H1 (cell line): Measurements from ENCODE around the gene DENND4A. TPM values are rescaled to one million over a fixed set of nuclear protein-coding genes. Genes with fewer than 3 reads are reported as not detected.

Source experiments
- polyA plus RNA-seq, 7 experiments: library from polyadenylated mRNA; depleted of rRNA in 3 of 7; stranded (reverse) in 5 of 7; unstranded in 2 of 7; fragments of >200 nt in 5 of 7; fragments of 200-250 nt in 2 of 7; gene quantifications; 1 replicate in 5 of 7; 2 replicates in 1 of 7; 4 replicates in 1 of 7; pipeline versions ENCODE4 v1.2.1 to v1.2.3, GENCODE V29; 2011 to 2013; ENCODE audit warnings: missing spikeins in 2 of 7, mixed read lengths in 2 of 7
- total RNA-seq: library from RNA; stranded (reverse); fragmentation: NEBNext Ultra II Directional; extraction: Animal tissue kit (Norgen Biotek cat#: 25700); gene quantifications from 2 replicates; pipeline ENCODE4 v1.2.1, GENCODE V29; 2021
- TF ChIP-seq, protein P1 (sequence below): IDR thresholded peaks from 2 replicates; pipeline ENCODE4 v1.6.1; 2012; ENCODE audit warnings: low read length, inconsistent platforms

The DENND4A gene
- total and polyA plus RNA-seq, 2 of the 8 experiments (the other 6 are each of a cell fraction or from before 2014, with no cell fraction given), result 1.3 to 4.7 TPM

GRCh38 chr15:65646486-65646885 is 145.6 kb downstream of the DENND4A start (continued):
- TF ChIP-seq, protein P1, sequence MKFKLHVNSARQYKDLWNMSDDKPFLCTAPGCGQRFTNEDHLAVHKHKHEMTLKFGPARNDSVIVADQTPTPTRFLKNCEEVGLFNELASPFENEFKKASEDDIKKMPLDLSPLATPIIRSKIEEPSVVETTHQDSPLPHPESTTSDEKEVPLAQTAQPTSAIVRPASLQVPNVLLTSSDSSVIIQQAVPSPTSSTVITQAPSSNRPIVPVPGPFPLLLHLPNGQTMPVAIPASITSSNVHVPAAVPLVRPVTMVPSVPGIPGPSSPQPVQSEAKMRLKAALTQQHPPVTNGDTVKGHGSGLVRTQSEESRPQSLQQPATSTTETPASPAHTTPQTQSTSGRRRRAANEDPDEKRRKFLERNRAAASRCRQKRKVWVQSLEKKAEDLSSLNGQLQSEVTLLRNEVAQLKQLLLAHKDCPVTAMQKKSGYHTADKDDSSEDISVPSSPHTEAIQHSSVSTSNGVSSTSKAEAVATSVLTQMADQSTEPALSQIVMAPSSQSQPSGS, result no peak
